Fibroblast of skin of right biceps (primary cell): ENCODE data around the gene CMTM8.
"Not testable (repeated sequence)": the region's sequence is repeated elsewhere in the genome, so short reads cannot be mapped to it uniquely, and the experiment has no call there.

Experiments used
- DNase-seq: peaks from one replicate; pipeline ENCODE4 v3.0.0-alpha.2; 2013

CMTM8 gene

GRCh38 chr3:32238453-32239306 is at the start of gene CMTM8:
TSS of gene CMTM8 (plus strand) at chr3:32238680. CDS start at chr3:32238973, 293 bp downstream.
- DNase-seq: peak; percentile 29

- DNase-seq: no peak
Observed at GRCh38 chr3:32189693-32190092, 48.8 kb upstream of the CMTM8 start.

GRCh38 chr3:32190556-32190955 is 47.9 kb upstream of the CMTM8 start:
- DNase-seq: not testable (repeated sequence)

- DNase-seq: no peak
Observed at GRCh38 chr3:32193101-32193500, 45.4 kb upstream of the CMTM8 start.

GRCh38 chr3:32194653-32195052 is 43.8 kb upstream of the CMTM8 start:
- no peak for DNase-seq

GRCh38 chr3:32195995-32196540 is 42.4 kb upstream of the CMTM8 start:
- no peak for DNase-seq

- DNase-seq: no peak
Observed at GRCh38 chr3:32197991-32198390, 40.5 kb upstream of the CMTM8 start.

GRCh38 chr3:32198714-32199113 is 39.8 kb upstream of the CMTM8 start:
- DNase-seq: no peak

- DNase-seq: peak; percentile 33
Observed at GRCh38 chr3:32200490-32200889, 38.0 kb upstream of the CMTM8 start.

GRCh38 chr3:32200992-32201758 is 37.3 kb upstream of the CMTM8 start:
- no peak for DNase-seq

GRCh38 chr3:32202496-32202895 is 36.0 kb upstream of the CMTM8 start:
- no peak for DNase-seq

- peak; percentile 39 for DNase-seq
Observed at GRCh38 chr3:32203854-32204253, 34.6 kb upstream of the CMTM8 start.

GRCh38 chr3:32208447-32208846 is 30.0 kb upstream of the CMTM8 start:
- DNase-seq: no peak

- DNase-seq: no peak
Observed at GRCh38 chr3:32215185-32215584, 23.3 kb upstream of the CMTM8 start.

GRCh38 chr3:32216172-32216783 is 22.2 kb upstream of the CMTM8 start:
- no peak for DNase-seq

- no peak for DNase-seq
Observed at GRCh38 chr3:32217339-32217738, 21.1 kb upstream of the CMTM8 start.

GRCh38 chr3:32219537-32219936 is 18.9 kb upstream of the CMTM8 start:
- DNase-seq: no peak

GRCh38 chr3:32220006-32220405 is 18.5 kb upstream of the CMTM8 start:
- no peak for DNase-seq

- no peak for DNase-seq
Observed at GRCh38 chr3:32222950-32223349, 15.5 kb upstream of the CMTM8 start.

- DNase-seq: no peak
Observed at GRCh38 chr3:32224016-32224516, 14.4 kb upstream of the CMTM8 start.

GRCh38 chr3:32226875-32227500 is 11.5 kb upstream of the CMTM8 start:
- DNase-seq: peak; percentile 83

- not testable (repeated sequence) for DNase-seq
Observed at GRCh38 chr3:32228743-32229142, 9.7 kb upstream of the CMTM8 start.

- no peak for DNase-seq
Observed at GRCh38 chr3:32229565-32229964, 8.9 kb upstream of the CMTM8 start.
